ENCODE results near the gene PPP1R15A. TPM values are rescaled to one million over a fixed set of nuclear protein-coding genes. Genes with fewer than 3 reads are reported as not detected.

The PPP1R15A gene
- total RNA-seq, 1 donor from 2014 or later = 10.6 TPM

- no peaks in the 10 kb centered on the region for H3K9me3 Mint-ChIP-seq
- Histone ChIP-seq H3K4me3 (no peak overlapping the region), H3K9me3 (ENCODE audit: low read depth) (no peaks in the 10 kb centered on the region), H3K27me3 (no peaks in the 10 kb centered on the region), H3K36me3 (no peaks in the 10 kb centered on the region), H3K4me1 (peaks cover 4% of the 10 kb centered on the region), H3K4me2 (no peak overlapping the region), H3K27ac (no peak overlapping the region), H3K79me2 (ENCODE audit: low read depth) (no peaks in the 10 kb centered on the region), H4K20me1 (ENCODE audit: low read depth) (no peaks in the 10 kb centered on the region), H2AFZ (replicated peaks) (no peak overlapping the region), H3K9ac (no peak overlapping the region), H3F3A (ENCODE audit: low read depth) (peaks cover 5% of the 10 kb centered on the region)
- no peak overlapping the region for H3K4me3 Mint-ChIP-seq
- DNase-seq (ENCODE audit: low spot score) = no peak
- TF ChIP-seq EZH2 (IDR thresholded peaks at IDR 0.05) (no peak), CTCF (IDR thresholded peaks at IDR 0.05) (no peak), EZH2phosphoT487 (IDR thresholded peaks at IDR 0.05) (no peak)
- H3K27ac Mint-ChIP-seq = no peak overlapping the region
- peaks cover 13% of the 10 kb centered on the region for H3K36me3 Mint-ChIP-seq
- H3K4me1 Mint-ChIP-seq = peaks cover 6% of the 10 kb centered on the region
- peaks cover 6% of the 10 kb centered on the region for H3K27me3 Mint-ChIP-seq (ENCODE audit: insufficient read depth, low read depth)
These were observed 19.9 kb upstream of the PPP1R15A start for GRCh38 chr19:48852292-48852691.

GRCh38 chr19:48853483-48853882 lies 18.7 kb upstream of the PPP1R15A start:
- TF ChIP-seq EZH2phosphoT487 (IDR thresholded peaks at IDR 0.05) = no peak
- no peak for TF ChIP-seq CTCF (IDR thresholded peaks at IDR 0.05)
- TF ChIP-seq EZH2 (IDR thresholded peaks at IDR 0.05) = no peak
- no peak overlapping the region for H3K4me3 Mint-ChIP-seq
- no peaks in the 10 kb centered on the region for H4K20me1 ChIP-seq (ENCODE audit: low read depth)
- H3K9me3 ChIP-seq (ENCODE audit: low read depth) = no peaks in the 10 kb centered on the region
- DNase-seq (ENCODE audit: low spot score) = no peak
- H3K36me3 ChIP-seq = no peaks in the 10 kb centered on the region
- H3K27ac ChIP-seq = no peak overlapping the region
- peaks cover 10% of the 10 kb centered on the region for H3K36me3 Mint-ChIP-seq
- peaks cover 10% of the 10 kb centered on the region for H3F3A ChIP-seq (ENCODE audit: low read depth)
- H3K4me1 ChIP-seq = peaks cover 7% of the 10 kb centered on the region
- H3K27ac Mint-ChIP-seq = no peak overlapping the region
- no peaks in the 10 kb centered on the region for H3K27me3 ChIP-seq
- no peak overlapping the region for H3K9ac ChIP-seq
- peaks cover 4% of the 10 kb centered on the region for H3K27me3 Mint-ChIP-seq (ENCODE audit: insufficient read depth, low read depth)
- H3K4me1 Mint-ChIP-seq = peaks cover 10% of the 10 kb centered on the region
- H3K4me2 ChIP-seq = no peak overlapping the region
- no peaks in the 10 kb centered on the region for H3K9me3 Mint-ChIP-seq
- no peaks in the 10 kb centered on the region for H3K79me2 ChIP-seq (ENCODE audit: low read depth)
- H2AFZ ChIP-seq (replicated peaks) = no peak overlapping the region
- H3K4me3 ChIP-seq = no peak overlapping the region

- no peaks in the 10 kb centered on the region for H4K20me1 ChIP-seq (ENCODE audit: low read depth)
These were observed 18.1 kb upstream of the PPP1R15A start for GRCh38 chr19:48854103-48854502.

More at GRCh38 chr19:48854103-48854502, 18.1 kb upstream of the PPP1R15A start:
- no peak overlapping the region for H2AFZ ChIP-seq (replicated peaks)
- TF ChIP-seq EZH2phosphoT487 (IDR thresholded peaks at IDR 0.05) (no peak), CTCF (IDR thresholded peaks at IDR 0.05) (no peak), EZH2 (IDR thresholded peaks at IDR 0.05) (no peak)
- peaks cover 10% of the 10 kb centered on the region for H3F3A ChIP-seq (ENCODE audit: low read depth)
- no peak overlapping the region for H3K27ac ChIP-seq
- no peaks in the 10 kb centered on the region for H3K79me2 ChIP-seq (ENCODE audit: low read depth)
- H3K36me3 Mint-ChIP-seq = peaks cover 9% of the 10 kb centered on the region
- H3K4me1 Mint-ChIP-seq = peaks cover 10% of the 10 kb centered on the region
- H3K9me3 ChIP-seq (ENCODE audit: low read depth) = no peaks in the 10 kb centered on the region
- H3K4me3 ChIP-seq = no peak overlapping the region
- H3K27ac Mint-ChIP-seq = no peak overlapping the region
- H3K4me1 ChIP-seq = peaks cover 7% of the 10 kb centered on the region
- H3K9me3 Mint-ChIP-seq = no peaks in the 10 kb centered on the region
- no peak overlapping the region for H3K4me2 ChIP-seq
- H3K27me3 Mint-ChIP-seq (ENCODE audit: insufficient read depth, low read depth) = peaks cover 6% of the 10 kb centered on the region
- no peaks in the 10 kb centered on the region for H3K36me3 ChIP-seq
- H3K4me3 Mint-ChIP-seq = no peak overlapping the region
- DNase-seq (ENCODE audit: low spot score) = no peak
- H3K9ac ChIP-seq = no peak overlapping the region
- no peaks in the 10 kb centered on the region for H3K27me3 ChIP-seq
